Measurements from ENCODE around the gene ZNF775.
A peak's percentile ranks its signal among the peaks of the same experiment; 100 is the strongest.

Gene ZNF775

GRCh38 chr7:150444674-150445365 is 65.7 kb downstream of the ZNF775 start:
- no peak for DNase-seq

- DNase-seq, result peak; percentile 29
These were observed 67.3 kb downstream of the ZNF775 start for GRCh38 chr7:150446288-150446938.
